ENCODE results near the gene HS3ST6.
"Not testable (repeated sequence)": the region's sequence is repeated elsewhere in the genome, so short reads cannot be mapped to it uniquely, and the experiment has no call there.

DNA sequence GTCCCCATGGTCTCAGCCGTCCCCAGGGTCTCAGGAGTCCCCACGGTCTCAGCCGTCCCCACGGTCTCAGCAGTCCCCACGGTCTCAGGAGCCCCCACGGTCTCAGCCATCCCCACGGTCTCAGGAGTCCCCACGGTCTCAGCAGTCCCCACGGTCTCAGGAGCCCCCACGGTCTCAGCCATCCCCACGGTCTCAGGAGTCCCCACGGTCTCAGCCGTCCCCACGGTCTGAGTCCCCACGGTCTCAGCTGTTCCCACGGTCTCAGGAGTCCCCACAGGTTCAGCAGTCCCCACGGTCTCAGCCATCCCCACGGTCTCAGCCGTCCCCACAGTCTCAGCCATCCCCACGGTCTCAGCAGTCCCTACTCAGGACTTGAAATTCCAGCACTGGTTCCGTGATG lies 1.9 kb upstream of the HS3ST6 start:
- not testable (repeated sequence) for TF ChIP-seq POLR2AphosphoS5 (IDR thresholded peaks at IDR 0.05)
- TF ChIP-seq, protein P1, sequence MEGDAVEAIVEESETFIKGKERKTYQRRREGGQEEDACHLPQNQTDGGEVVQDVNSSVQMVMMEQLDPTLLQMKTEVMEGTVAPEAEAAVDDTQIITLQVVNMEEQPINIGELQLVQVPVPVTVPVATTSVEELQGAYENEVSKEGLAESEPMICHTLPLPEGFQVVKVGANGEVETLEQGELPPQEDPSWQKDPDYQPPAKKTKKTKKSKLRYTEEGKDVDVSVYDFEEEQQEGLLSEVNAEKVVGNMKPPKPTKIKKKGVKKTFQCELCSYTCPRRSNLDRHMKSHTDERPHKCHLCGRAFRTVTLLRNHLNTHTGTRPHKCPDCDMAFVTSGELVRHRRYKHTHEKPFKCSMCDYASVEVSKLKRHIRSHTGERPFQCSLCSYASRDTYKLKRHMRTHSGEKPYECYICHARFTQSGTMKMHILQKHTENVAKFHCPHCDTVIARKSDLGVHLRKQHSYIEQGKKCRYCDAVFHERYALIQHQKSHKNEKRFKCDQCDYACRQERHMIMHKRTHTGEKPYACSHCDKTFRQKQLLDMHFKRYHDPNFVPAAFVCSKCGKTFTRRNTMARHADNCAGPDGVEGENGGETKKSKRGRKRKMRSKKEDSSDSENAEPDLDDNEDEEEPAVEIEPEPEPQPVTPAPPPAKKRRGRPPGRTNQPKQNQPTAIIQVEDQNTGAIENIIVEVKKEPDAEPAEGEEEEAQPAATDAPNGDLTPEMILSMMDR (IDR thresholded peaks at IDR 0.05): not testable (repeated sequence)

Data from transverse colon (tissue), 4 donors.